ENCODE measurements around the gene NBPF3.
"Not testable (repeated sequence)": the region's sequence is repeated elsewhere in the genome, so short reads cannot be mapped to it uniquely, and the experiment has no call there.

GRCh38 chr1:21438646-21439312 lies 1.2 kb upstream of the NBPF3 start:
- TF ChIP-seq CTCF, EP300, POLR2A (IDR thresholded peaks at IDR 0.05): not testable (repeated sequence)
